HG02885 (cell line): ENCODE results near the gene STK35.
A peak's percentile ranks its signal among the peaks of the same experiment; 100 is the strongest.

Source experiments
- ATAC-seq: cut with Tn5 transposase; IDR thresholded peaks from one replicate; pipeline ENCODE4 v1.9.1; 2021; ENCODE audit warnings: mild to moderate bottlenecking; ENCODE audit not compliant: unreplicated experiment, poor library complexity

STK35 gene

GRCh38 chr20:2101057-2101864 lies at the start of gene STK35:
TSS of gene STK35 (plus strand) at chr20:2101827. CDS start at chr20:2101882, 55 bp downstream.
- ATAC-seq, result peak; percentile 48

- no peak for ATAC-seq
Observed at GRCh38 chr20:2051946-2052345, 49.7 kb upstream of the STK35 start.

- no peak for ATAC-seq
Observed at GRCh38 chr20:2052741-2053140, 48.9 kb upstream of the STK35 start.

GRCh38 chr20:2053615-2054014 lies 48.0 kb upstream of the STK35 start:
- no peak for ATAC-seq

GRCh38 chr20:2054911-2055310 lies 46.7 kb upstream of the STK35 start:
- no peak for ATAC-seq

- ATAC-seq, result no peak
Observed at GRCh38 chr20:2059411-2059810, 42.2 kb upstream of the STK35 start.

GRCh38 chr20:2065099-2065498 lies 36.5 kb upstream of the STK35 start:
- no peak for ATAC-seq

- no peak for ATAC-seq
Observed at GRCh38 chr20:2066461-2067122, 35.0 kb upstream of the STK35 start.

- ATAC-seq, result no peak
Observed at GRCh38 chr20:2080532-2081224, 20.9 kb upstream of the STK35 start.

GRCh38 chr20:2084703-2085102 lies 16.9 kb upstream of the STK35 start:
- ATAC-seq, result no peak

GRCh38 chr20:2086177-2086979 lies 15.2 kb upstream of the STK35 start:
- no peak for ATAC-seq

GRCh38 chr20:2086980-2087377 lies 14.6 kb upstream of the STK35 start:
- ATAC-seq, result no peak

- ATAC-seq, result no peak
Observed at GRCh38 chr20:2088891-2089290, 12.7 kb upstream of the STK35 start.

- ATAC-seq, result no peak
Observed at GRCh38 chr20:2089447-2089846, 12.2 kb upstream of the STK35 start.

GRCh38 chr20:2093159-2093781 lies 8.4 kb upstream of the STK35 start:
- no peak for ATAC-seq

- no peak for ATAC-seq
Observed at GRCh38 chr20:2093883-2094282, 7.7 kb upstream of the STK35 start.

- peak; percentile 82 for ATAC-seq
Observed at GRCh38 chr20:2101865-2102584, 398 bp downstream of the STK35 start.

- peak; percentile 66 for ATAC-seq
Observed at GRCh38 chr20:2102585-2103460, 1.2 kb downstream of the STK35 start.
